K562 (cell line): ENCODE measurements around the gene COL9A3.

ENCODE experiments used
- ATF6 ChIP-seq: sonication (generic); formaldehyde crosslinking; IDR thresholded peaks from 2 replicates; pipeline ENCODE4 v1.4.0; 2020; ENCODE audit warnings: mild to moderate bottlenecking, missing genetic modification reagents
- HMG20B ChIP-seq: fragments of 250-450 bp; sonication (Bioruptor Pico); IDR thresholded peaks from 2 replicates; pipeline ENCODE4 v1.5.0; 2021; ENCODE audit warnings: mild to moderate bottlenecking
- TAF7 ChIP-seq: fragments of 450-650 bp; IDR thresholded peaks from 2 replicates; pipeline ENCODE4 v1.6.1; 2016; ENCODE audit warnings: missing genetic modification characterization, missing compliant biosample characterization

GRCh38 chr20:62774762-62775161 lies 42.1 kb upstream of the COL9A3 start:
- TF ChIP-seq ATF6 = no peak
- no peak for TF ChIP-seq HMG20B
- TF ChIP-seq TAF7 (tag) = no peak
